SK-N-SH treated with all-trans-retinoic acid at 6 μM for 48 hours (cell line): ENCODE results near the gene VRK2.

ENCODE experiments used
- CREB5 ChIP-seq: fragments of 250-450 bp; sonication (Bioruptor Pico); IDR thresholded peaks from 2 replicates; pipeline ENCODE4 v1.5.1; 2020; ENCODE audit warnings: low read depth, mild to moderate bottlenecking, moderate library complexity
- TF ChIP-seq, protein P1 (sequence below): fragments of 250-450 bp; sonication (Bioruptor Pico); IDR thresholded peaks from 2 replicates; pipeline ENCODE4 v1.8.0; 2020; ENCODE audit warnings: mild to moderate bottlenecking, moderate library complexity, borderline replicate concordance

GRCh38 chr2:58130238-58130637, 83.6 kb downstream of the VRK2 start:
- no peak for TF ChIP-seq CREB5 (CRISPR knock-in tag)
- TF ChIP-seq, protein P1, sequence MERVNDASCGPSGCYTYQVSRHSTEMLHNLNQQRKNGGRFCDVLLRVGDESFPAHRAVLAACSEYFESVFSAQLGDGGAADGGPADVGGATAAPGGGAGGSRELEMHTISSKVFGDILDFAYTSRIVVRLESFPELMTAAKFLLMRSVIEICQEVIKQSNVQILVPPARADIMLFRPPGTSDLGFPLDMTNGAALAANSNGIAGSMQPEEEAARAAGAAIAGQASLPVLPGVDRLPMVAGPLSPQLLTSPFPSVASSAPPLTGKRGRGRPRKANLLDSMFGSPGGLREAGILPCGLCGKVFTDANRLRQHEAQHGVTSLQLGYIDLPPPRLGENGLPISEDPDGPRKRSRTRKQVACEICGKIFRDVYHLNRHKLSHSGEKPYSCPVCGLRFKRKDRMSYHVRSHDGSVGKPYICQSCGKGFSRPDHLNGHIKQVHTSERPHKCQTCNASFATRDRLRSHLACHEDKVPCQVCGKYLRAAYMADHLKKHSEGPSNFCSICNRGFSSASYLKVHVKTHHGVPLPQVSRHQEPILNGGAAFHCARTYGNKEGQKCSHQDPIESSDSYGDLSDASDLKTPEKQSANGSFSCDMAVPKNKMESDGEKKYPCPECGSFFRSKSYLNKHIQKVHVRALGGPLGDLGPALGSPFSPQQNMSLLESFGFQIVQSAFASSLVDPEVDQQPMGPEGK (CRISPR knock-in tag) = no peak
